Vagina (tissue), 2 donors: ENCODE data around the gene SMARCD3.

Source experiments
- CTCF ChIP-seq, 3 experiments: fragments of 450-650 bp in 2 of 3; fragments of 200-600 bp in 1 of 3; sonication (generic) in 1 of 3; IDR thresholded peaks; one replicate each; pipeline ENCODE4 v1.5.1; 2017 to 2019; ENCODE audit warnings: antibody characterized with exemption in 3 of 3, mild to moderate bottlenecking in 2 of 3, moderate library complexity in 2 of 3
- POLR2A ChIP-seq, 2 donors: fragments of 450-650 bp; IDR thresholded peaks; one replicate each; pipeline ENCODE4 v1.6.1; 2017; ENCODE audit warnings: antibody characterized with exemption in 2 of 2, mild to moderate bottlenecking in 2 of 2, moderate library complexity in 2 of 2

GRCh38 chr7:151291206-151291605, 42.7 kb upstream of the SMARCD3 start:
- no peak for TF ChIP-seq CTCF (IDR thresholded peaks at IDR 0.05)
- no peak for TF ChIP-seq POLR2A (IDR thresholded peaks at IDR 0.05)
